GM12875 (cell line): ENCODE measurements around the gene GBP4.

Experiments
- H3K4me3 ChIP-seq: one replicate; pipeline ENCODE4 v1.5.1; 2011; ENCODE audit warnings: low read depth, low read length, control low read depth
- TF ChIP-seq, protein P1 (sequence below): IDR thresholded peaks from 2 replicates; pipeline ENCODE4 v1.5.1; 2011; ENCODE audit warnings: low read depth, mild to moderate bottlenecking, control low read depth, inconsistent platforms, low read length, moderate library complexity, borderline replicate concordance; ENCODE audit not compliant: insufficient read depth

The GBP4 gene

GRCh38 chr1:89170170-89171066 is 28.3 kb downstream of the GBP4 start:
- no peak overlapping the region for H3K4me3 ChIP-seq
- TF ChIP-seq, protein P1, sequence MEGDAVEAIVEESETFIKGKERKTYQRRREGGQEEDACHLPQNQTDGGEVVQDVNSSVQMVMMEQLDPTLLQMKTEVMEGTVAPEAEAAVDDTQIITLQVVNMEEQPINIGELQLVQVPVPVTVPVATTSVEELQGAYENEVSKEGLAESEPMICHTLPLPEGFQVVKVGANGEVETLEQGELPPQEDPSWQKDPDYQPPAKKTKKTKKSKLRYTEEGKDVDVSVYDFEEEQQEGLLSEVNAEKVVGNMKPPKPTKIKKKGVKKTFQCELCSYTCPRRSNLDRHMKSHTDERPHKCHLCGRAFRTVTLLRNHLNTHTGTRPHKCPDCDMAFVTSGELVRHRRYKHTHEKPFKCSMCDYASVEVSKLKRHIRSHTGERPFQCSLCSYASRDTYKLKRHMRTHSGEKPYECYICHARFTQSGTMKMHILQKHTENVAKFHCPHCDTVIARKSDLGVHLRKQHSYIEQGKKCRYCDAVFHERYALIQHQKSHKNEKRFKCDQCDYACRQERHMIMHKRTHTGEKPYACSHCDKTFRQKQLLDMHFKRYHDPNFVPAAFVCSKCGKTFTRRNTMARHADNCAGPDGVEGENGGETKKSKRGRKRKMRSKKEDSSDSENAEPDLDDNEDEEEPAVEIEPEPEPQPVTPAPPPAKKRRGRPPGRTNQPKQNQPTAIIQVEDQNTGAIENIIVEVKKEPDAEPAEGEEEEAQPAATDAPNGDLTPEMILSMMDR, result no peak

GRCh38 chr1:89169166-89169565 is 29.6 kb downstream of the GBP4 start:
- TF ChIP-seq, protein P1, result no peak
- no peak overlapping the region for H3K4me3 ChIP-seq

DNA sequence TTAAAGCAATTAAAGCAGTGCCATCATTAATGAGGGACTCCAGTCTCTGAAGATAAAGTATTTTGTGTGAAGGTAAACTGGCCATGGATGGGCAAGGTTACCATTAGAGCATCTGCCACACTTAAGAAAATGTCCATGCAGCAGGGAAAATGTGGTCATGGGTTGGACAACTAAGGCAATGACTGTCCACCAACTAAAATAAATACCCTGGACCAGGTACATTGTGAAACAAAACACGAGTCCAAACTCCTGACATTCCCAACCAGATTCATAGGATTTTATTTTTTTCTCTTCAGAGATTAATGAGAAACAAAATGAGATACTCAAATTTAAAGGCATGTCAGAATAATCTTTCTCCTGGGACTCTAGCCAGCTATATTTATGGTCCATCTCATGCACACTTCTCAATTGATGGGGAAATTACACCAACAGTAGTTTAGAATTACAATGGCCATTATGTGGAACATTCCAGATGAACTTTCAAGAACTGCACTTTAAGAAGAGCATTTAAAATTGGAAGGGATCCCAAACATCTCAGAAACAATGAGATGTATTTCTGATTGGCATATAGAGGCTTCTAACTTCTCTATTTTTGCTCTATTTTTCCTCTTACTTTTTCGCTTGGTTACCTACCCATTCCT is 31.0 kb downstream of the GBP4 start:
- H3K4me3 ChIP-seq, result no peak overlapping the region
- TF ChIP-seq, protein P1, result no peak

- no peak overlapping the region for H3K4me3 ChIP-seq
- TF ChIP-seq, protein P1, result no peak
These were observed 32.0 kb downstream of the GBP4 start for GRCh38 chr1:89166705-89167104.

GRCh38 chr1:89165811-89166210 is 32.9 kb downstream of the GBP4 start:
- H3K4me3 ChIP-seq, result no peak overlapping the region
- TF ChIP-seq, protein P1, result no peak

- no peak overlapping the region for H3K4me3 ChIP-seq
- TF ChIP-seq, protein P1, result no peak
These were observed 47.7 kb downstream of the GBP4 start for GRCh38 chr1:89151047-89151446.
